Activated effector memory CD4-positive, alpha-beta T cell treated with anti-CD3 and anti-CD28 coated beads, Interleukin-2, amount 50 U/mL, for 16 hours (primary cell): ENCODE measurements around the gene GAB2.
"Not testable (repeated sequence)": the region's sequence is repeated elsewhere in the genome, so short reads cannot be mapped to it uniquely, and the experiment has no call there.

Experiments used
- DNase-seq: peaks from one replicate; pipeline ENCODE4 v3.0.0-alpha.2; 2020

Gene GAB2

GRCh38 chr11:78304201-78304600 lies 113.4 kb downstream of the GAB2 start:
- DNase-seq = no peak

- no peak for DNase-seq
Observed at GRCh38 chr11:78300108-78300839, 117.3 kb downstream of the GAB2 start.

GRCh38 chr11:78299000-78299710 lies 118.5 kb downstream of the GAB2 start:
- no peak for DNase-seq

- DNase-seq = no peak
Observed at GRCh38 chr11:78298291-78298771, 119.3 kb downstream of the GAB2 start.

- DNase-seq = no peak
Observed at GRCh38 chr11:78295991-78296930, 121.4 kb downstream of the GAB2 start.

GRCh38 chr11:78295347-78295746 lies 122.3 kb downstream of the GAB2 start:
- no peak for DNase-seq

GRCh38 chr11:78294100-78294499 lies 123.5 kb downstream of the GAB2 start:
- DNase-seq = not testable (repeated sequence)

- DNase-seq = no peak
Observed at GRCh38 chr11:78293536-78293935, 124.1 kb downstream of the GAB2 start.

- no peak for DNase-seq
Observed at GRCh38 chr11:78292109-78292803, 125.4 kb downstream of the GAB2 start.

- DNase-seq = no peak
Observed at GRCh38 chr11:78291503-78292108, 126.0 kb downstream of the GAB2 start.

GRCh38 chr11:78290293-78291176 lies 127.1 kb downstream of the GAB2 start:
- DNase-seq = no peak

- DNase-seq = no peak
Observed at GRCh38 chr11:78289552-78290292, 127.9 kb downstream of the GAB2 start.

- DNase-seq = no peak
Observed at GRCh38 chr11:78284260-78284659, 133.4 kb downstream of the GAB2 start.

GRCh38 chr11:78282821-78283220 lies 134.8 kb downstream of the GAB2 start:
- DNase-seq = no peak

- no peak for DNase-seq
Observed at GRCh38 chr11:78281511-78281910, 136.1 kb downstream of the GAB2 start.

- no peak for DNase-seq
Observed at GRCh38 chr11:78277314-78277994, 140.2 kb downstream of the GAB2 start.

GRCh38 chr11:78276311-78276710 lies 141.3 kb downstream of the GAB2 start:
- DNase-seq = no peak

GRCh38 chr11:78274739-78275138 lies 142.9 kb downstream of the GAB2 start:
- no peak for DNase-seq

GRCh38 chr11:78272625-78273269 lies 144.9 kb downstream of the GAB2 start:
- not testable (repeated sequence) for DNase-seq
